GM13976 (cell line): ENCODE data around the gene CCDC69.

Experiments used
- DNase-seq: peaks from one replicate; pipeline ENCODE4 v3.0.0; 2012; ENCODE audit warnings: low spot score
- CTCF ChIP-seq: IDR thresholded peaks from 2 replicates; pipeline ENCODE4 v1.5.1; 2012; ENCODE audit warnings: borderline replicate concordance, mild to moderate bottlenecking; ENCODE audit not compliant: insufficient read depth; ENCODE audit errors: extremely low read depth, missing control alignments, control extremely low read depth
- in situ Hi-C: fragments of 300-500 bp; cut with MboI; formaldehyde crosslinking; loops from one replicate; pipeline ENCODE4 v1.12.0; 2022; ENCODE audit warnings: low sequenced_read_pairs, mixed read lengths, inconsistent platforms; ENCODE audit not compliant: unreplicated experiment

CCDC69 gene

GRCh38 chr5:151141535-151141934 is 82.4 kb downstream of the CCDC69 start:
- DNase-seq: peak; percentile 84
- TF ChIP-seq CTCF: no peak
- in situ Hi-C loops: no loop called here

GRCh38 chr5:151140686-151141459 is 83.0 kb downstream of the CCDC69 start:
- no peak for DNase-seq
- in situ Hi-C loops: no loop called here
- TF ChIP-seq CTCF: no peak

GRCh38 chr5:151139646-151140045 is 84.2 kb downstream of the CCDC69 start:
- in situ Hi-C loops: no loop called here
- TF ChIP-seq CTCF: no peak
- DNase-seq: no peak

- no peak for TF ChIP-seq CTCF
- no peak for DNase-seq
- in situ Hi-C loops: no loop called here
These were observed 84.9 kb downstream of the CCDC69 start for GRCh38 chr5:151139015-151139414.

- in situ Hi-C loops: no loop called here
- no peak for TF ChIP-seq CTCF
- DNase-seq: no peak
These were observed 85.8 kb downstream of the CCDC69 start for GRCh38 chr5:151138114-151138513.

GRCh38 chr5:151137067-151137825 is 86.6 kb downstream of the CCDC69 start:
- in situ Hi-C loops: no loop called here
- no peak for DNase-seq
- TF ChIP-seq CTCF: no peak
